Activated CD4-positive, alpha-beta T cell treated with anti-CD3 and anti-CD28 coated beads, Interleukin-2, amount 10 ng/mL, durations not matched to agents 7 days and 5 days (primary cell): ENCODE results near the gene PARN. TPM values are rescaled to one million over a fixed set of nuclear protein-coding genes. Genes with fewer than 3 reads are reported as not detected.
A peak's percentile ranks its signal among the peaks of the same experiment; 100 is the strongest.

ENCODE experiments used
- CTCF ChIA-PET: fragments of 350-600 bp; sonication (Branson Sonifier 250); formaldehyde crosslinking; loops from one replicate; lab custom pipeline; 2021; ENCODE audit warnings: antibody characterized with exemption; lab: Charles Lee
- POLR2A ChIA-PET: fragments of 350-600 bp; sonication (Branson Sonifier 250); formaldehyde crosslinking; loops from one replicate; lab custom pipeline; 2021; ENCODE audit warnings: antibody characterized with exemption; lab: Charles Lee
- DNase-seq: peaks from one replicate; pipeline ENCODE4 v3.0.0-alpha.2; 2020
- H3K27ac Mint-ChIP-seq: one replicate; pipeline ENCODE4 v1.8.0; 2021; ENCODE audit warnings: mild to moderate bottlenecking, moderate library complexity, mixed read lengths
- H3K27me3 Mint-ChIP-seq: one replicate; pipeline ENCODE4 v1.8.0; 2021; ENCODE audit warnings: mixed read lengths
- H3K36me3 Mint-ChIP-seq: one replicate; pipeline ENCODE4 v1.8.0; 2021; ENCODE audit warnings: low read depth, mixed read lengths
- H3K4me1 Mint-ChIP-seq: one replicate; pipeline ENCODE4 v1.8.0; 2021; ENCODE audit warnings: mixed read lengths
- H3K4me3 Mint-ChIP-seq: one replicate; pipeline ENCODE4 v1.8.0; 2021; ENCODE audit warnings: mild to moderate bottlenecking, moderate library complexity, mixed read lengths
- H3K9me3 Mint-ChIP-seq: one replicate; pipeline ENCODE4 v1.8.0; 2021; ENCODE audit warnings: mixed read lengths
- total RNA-seq, 2 experiments: library from RNA; stranded (reverse); gene quantifications; one replicate each; pipeline ENCODE4 v1.2.3, GENCODE V29; 2021

Gene PARN, protein sequence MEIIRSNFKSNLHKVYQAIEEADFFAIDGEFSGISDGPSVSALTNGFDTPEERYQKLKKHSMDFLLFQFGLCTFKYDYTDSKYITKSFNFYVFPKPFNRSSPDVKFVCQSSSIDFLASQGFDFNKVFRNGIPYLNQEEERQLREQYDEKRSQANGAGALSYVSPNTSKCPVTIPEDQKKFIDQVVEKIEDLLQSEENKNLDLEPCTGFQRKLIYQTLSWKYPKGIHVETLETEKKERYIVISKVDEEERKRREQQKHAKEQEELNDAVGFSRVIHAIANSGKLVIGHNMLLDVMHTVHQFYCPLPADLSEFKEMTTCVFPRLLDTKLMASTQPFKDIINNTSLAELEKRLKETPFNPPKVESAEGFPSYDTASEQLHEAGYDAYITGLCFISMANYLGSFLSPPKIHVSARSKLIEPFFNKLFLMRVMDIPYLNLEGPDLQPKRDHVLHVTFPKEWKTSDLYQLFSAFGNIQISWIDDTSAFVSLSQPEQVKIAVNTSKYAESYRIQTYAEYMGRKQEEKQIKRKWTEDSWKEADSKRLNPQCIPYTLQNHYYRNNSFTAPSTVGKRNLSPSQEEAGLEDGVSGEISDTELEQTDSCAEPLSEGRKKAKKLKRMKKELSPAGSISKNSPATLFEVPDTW
- 10 to 100 TPM; 41.1 to 51.8 TPM for total RNA-seq

DNA sequence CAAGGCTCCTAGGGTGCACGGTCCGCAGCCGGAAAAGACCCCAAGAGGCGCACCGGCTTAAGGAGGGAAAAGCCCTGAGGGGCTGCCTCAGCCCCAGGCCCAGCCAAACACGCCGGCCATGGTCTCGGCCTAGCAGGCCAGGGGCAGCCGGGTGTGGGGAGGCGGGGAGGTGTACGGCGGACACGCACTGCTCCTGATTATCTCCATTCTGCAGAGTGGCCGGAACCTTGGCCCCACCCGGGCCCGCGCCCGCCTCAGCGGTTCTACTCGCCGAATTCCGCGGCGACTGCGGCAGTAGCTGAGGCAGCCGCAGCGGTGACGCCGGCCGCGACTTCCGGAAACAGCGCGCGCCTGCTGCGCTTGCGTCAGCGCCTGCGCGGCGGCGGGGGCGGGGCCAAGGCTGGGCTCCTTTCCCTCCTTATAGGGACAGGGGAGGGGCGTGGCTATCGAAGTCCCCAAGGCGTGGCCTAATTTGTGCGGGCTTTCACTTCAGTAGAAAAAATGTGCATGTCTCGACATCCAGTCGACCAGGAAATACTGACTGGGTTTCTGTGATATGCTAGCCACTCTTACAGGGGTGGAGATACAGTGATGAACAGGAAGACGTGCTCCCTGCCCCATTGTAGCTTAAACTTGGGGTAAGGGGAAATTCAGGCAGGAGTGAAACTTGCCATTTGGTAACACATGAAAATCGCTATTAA is at the start of gene PARN:
Gene PARN (minus strand): TSS at position 342 of the 701 bp plus-strand sequence. CDS start 135 bp downstream, at position 207.
- POLR2A ChIA-PET, result no interaction called here
- H3K36me3 Mint-ChIP-seq, result peaks cover 35% of the 10 kb centered on the region
- CTCF ChIA-PET, result interaction anchor here (1.0 kb wide), 1 partner anchor 13 kb away, joined by 6 read pairs; no protein-coding TSS in a partner anchor
- H3K27ac Mint-ChIP-seq, result peak within 1 kb of the TSS; percentile 96
- H3K4me3 Mint-ChIP-seq, result peak within 1 kb of the TSS; percentile 89
- H3K27me3 Mint-ChIP-seq, result no peaks in the 10 kb centered on the region
- peaks cover 57% of the 10 kb centered on the region for H3K4me1 Mint-ChIP-seq
- DNase-seq, result peak; percentile 98
- peaks cover 2% of the 10 kb centered on the region for H3K9me3 Mint-ChIP-seq

- H3K27me3 Mint-ChIP-seq, result peaks cover 3% of the 10 kb centered on the region
These were observed 48.9 kb upstream of the PARN start for GRCh38 chr16:14678748-14679497.

DNA sequence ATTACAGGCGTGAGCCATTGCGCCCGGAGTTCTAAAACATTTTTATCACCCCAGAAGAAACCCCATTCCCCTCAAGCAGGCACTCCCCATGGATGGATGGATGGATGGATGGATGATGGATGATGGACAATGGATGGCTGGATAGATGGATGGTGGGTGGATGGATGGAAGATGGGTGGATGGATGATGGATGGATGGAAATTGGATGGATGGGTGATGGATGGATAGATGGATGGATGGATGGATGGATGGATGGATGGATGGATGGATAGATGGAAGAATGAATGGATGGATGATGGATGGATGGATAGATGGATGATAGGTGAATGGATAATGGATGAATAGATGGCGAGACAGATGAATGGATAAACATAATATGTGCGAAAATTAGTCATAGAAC is 47.6 kb upstream of the PARN start:
- ChIA-PET CTCF (no interaction called here), POLR2A (no interaction called here)
- Mint-ChIP-seq H3K4me3 (no peak overlapping the region), H3K27ac (no peak overlapping the region), H3K27me3 (peaks cover 3% of the 10 kb centered on the region), H3K36me3 (peaks cover 1% of the 10 kb centered on the region), H3K9me3 (peaks cover 6% of the 10 kb centered on the region), H3K4me1 (peaks cover 5% of the 10 kb centered on the region)
- no peak for DNase-seq

More at GRCh38 chr16:14678748-14679497, 48.9 kb upstream of the PARN start:
- no peak for DNase-seq
- CTCF ChIA-PET, result no interaction called here
- peaks cover 5% of the 10 kb centered on the region for H3K9me3 Mint-ChIP-seq
- no peaks in the 10 kb centered on the region for H3K4me1 Mint-ChIP-seq
- POLR2A ChIA-PET, result no interaction called here
- H3K4me3 Mint-ChIP-seq, result no peak overlapping the region
- H3K27ac Mint-ChIP-seq, result no peak overlapping the region
- no peaks in the 10 kb centered on the region for H3K36me3 Mint-ChIP-seq

DNA sequence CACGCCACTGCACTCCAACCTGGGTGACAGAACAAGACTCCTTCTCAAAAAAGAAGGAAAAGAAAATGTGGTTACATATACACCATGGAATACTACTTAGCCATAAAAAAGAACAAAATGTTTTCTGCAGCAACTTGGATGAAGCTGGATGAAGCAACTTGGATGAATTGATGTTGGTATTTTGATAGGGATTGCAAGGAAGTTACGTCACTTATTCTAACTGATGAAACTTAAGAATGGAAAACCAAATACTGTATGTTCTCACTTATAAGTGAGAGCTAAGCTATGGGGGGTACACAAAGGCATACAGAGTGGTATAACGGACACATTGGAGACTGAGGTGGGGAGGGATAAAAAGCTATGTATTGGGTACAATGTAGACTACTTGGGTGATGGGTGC is 46.6 kb upstream of the PARN start:
- H3K4me3 Mint-ChIP-seq, result no peak overlapping the region
- H3K27me3 Mint-ChIP-seq, result peaks cover 3% of the 10 kb centered on the region
- DNase-seq, result no peak
- no peak overlapping the region for H3K27ac Mint-ChIP-seq
- ChIA-PET CTCF (interaction anchor here (0.6 kb wide), 1 partner anchor 85 kb away, joined by 3 read pairs; no protein-coding TSS in a partner anchor), POLR2A (no interaction called here)
- peaks cover 6% of the 10 kb centered on the region for H3K9me3 Mint-ChIP-seq
- peaks cover 13% of the 10 kb centered on the region for H3K4me1 Mint-ChIP-seq
- H3K36me3 Mint-ChIP-seq, result peaks cover 4% of the 10 kb centered on the region

GRCh38 chr16:14672403-14672971 is 42.4 kb upstream of the PARN start:
- POLR2A ChIA-PET, result no interaction called here
- H3K4me1 Mint-ChIP-seq, result peaks cover 13% of the 10 kb centered on the region
- H3K27me3 Mint-ChIP-seq, result peaks cover 3% of the 10 kb centered on the region
- peaks cover 6% of the 10 kb centered on the region for H3K9me3 Mint-ChIP-seq
- peak overlapping the region; percentile 0 for H3K27ac Mint-ChIP-seq
- DNase-seq, result peak; percentile 16
- CTCF ChIA-PET, result no interaction called here
- H3K4me3 Mint-ChIP-seq, result no peak overlapping the region
- H3K36me3 Mint-ChIP-seq, result peaks cover 21% of the 10 kb centered on the region

DNA sequence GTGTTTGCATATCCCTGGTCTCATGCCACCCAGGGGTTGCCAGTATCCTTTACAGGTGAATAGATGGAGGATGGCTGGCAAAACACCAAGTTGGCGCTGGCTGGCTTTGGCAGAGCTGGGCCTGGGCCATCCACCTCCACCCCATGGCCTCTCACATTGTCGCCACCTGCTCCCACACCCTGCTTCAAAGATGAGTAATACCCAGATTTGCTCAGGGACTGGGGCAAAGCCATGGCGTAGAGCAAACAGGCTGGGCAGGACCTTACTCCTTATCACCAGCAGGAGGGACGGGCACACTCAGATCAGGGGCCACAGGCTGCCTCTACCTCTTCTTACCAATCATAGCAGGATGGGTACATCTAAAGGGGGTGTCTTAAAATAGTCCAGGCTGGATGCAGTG is 39.7 kb upstream of the PARN start:
- Mint-ChIP-seq H3K36me3 (peaks cover 44% of the 10 kb centered on the region), H3K9me3 (peaks cover 3% of the 10 kb centered on the region), H3K27ac (no peak overlapping the region), H3K4me3 (no peak overlapping the region), H3K27me3 (no peaks in the 10 kb centered on the region), H3K4me1 (peaks cover 13% of the 10 kb centered on the region)
- no peak for DNase-seq
- CTCF ChIA-PET, result no interaction called here
- POLR2A ChIA-PET, result no interaction called here

- Mint-ChIP-seq H3K9me3 (no peaks in the 10 kb centered on the region), H3K36me3 (peaks cover 53% of the 10 kb centered on the region), H3K4me3 (no peak overlapping the region), H3K4me1 (peaks cover 12% of the 10 kb centered on the region), H3K27me3 (no peaks in the 10 kb centered on the region), H3K27ac (no peak overlapping the region)
- CTCF ChIA-PET, result interaction anchor here (0.6 kb wide), 1 partner anchor 346 kb away, joined by 3 read pairs; no protein-coding TSS in a partner anchor
- POLR2A ChIA-PET, result no interaction called here
- DNase-seq, result no peak
These were observed 38.6 kb upstream of the PARN start for GRCh38 chr16:14668556-14669223.

DNA sequence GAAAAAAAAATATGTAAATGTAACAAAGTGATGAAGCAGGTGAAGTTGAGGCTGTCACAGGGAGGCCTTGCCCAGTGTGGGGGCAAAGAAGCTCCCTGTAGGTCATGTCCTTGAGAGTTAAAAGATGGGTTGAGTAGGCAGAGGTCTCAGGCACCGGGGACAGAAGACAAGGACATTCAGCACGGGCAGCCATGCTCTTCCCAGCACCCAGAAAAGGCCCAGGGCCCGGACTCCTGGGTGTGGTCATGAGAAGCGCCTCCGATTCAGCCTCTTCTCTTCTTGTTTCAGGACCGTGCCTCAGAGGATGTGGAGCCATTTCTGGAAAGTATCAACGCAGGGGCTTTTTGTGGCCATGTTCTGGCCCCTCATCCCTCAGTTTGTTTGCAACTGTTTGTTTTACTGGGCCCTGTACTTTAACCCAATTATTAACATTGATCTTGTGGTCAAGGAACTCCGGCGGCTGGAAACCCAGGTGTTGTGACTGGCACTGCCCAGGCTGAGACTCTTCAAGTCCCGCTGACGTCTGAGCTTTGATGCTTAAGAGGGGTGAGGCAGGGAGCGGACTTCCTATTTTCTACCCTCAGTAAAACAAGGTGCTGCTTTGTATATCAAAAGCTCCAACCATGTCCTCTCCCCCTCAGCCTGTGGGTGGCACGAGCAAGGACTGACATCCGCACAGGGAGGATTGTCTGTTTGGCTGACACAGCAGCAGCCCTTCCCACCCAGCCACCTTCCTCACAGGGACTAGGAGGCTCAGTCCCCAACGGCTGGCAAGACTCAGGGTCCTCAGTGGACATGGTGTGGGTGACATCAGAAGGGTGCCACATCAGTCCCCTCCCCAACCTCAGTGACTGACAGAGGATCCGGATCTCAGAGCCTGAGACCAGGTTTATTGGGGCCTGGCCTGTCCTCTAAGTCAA is 37.5 kb upstream of the PARN start:
- POLR2A ChIA-PET, result no interaction called here

DNA sequence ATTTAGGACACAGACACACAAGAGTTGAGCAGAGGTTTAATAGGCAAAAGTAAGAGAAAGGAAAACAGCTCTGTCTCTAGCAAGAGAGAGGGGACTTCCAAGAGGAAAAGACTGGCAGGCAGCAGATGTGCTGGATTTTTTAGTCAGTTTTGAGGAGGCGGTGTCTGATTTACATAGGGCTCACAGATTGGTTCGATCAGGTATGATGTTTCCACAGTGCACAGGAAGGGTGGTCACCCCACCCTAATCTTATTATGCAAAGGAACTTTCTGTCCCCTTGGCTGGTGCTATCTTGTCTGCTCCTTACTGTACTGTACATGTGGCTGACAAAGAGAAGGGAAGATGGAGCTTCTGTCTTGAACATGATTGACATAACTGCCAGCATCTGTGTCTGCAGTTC is 28.0 kb upstream of the PARN start:
- Mint-ChIP-seq H3K9me3 (no peaks in the 10 kb centered on the region), H3K27me3 (no peaks in the 10 kb centered on the region), H3K27ac (peak overlapping the region; percentile 38), H3K4me1 (peaks cover 5% of the 10 kb centered on the region), H3K4me3 (no peak overlapping the region), H3K36me3 (peaks cover 39% of the 10 kb centered on the region)
- no peak for DNase-seq
- POLR2A ChIA-PET, result interaction anchor here (0.5 kb wide), 1 partner anchor 10 kb away, joined by 5 read pairs; no protein-coding TSS in a partner anchor
- CTCF ChIA-PET, result no interaction called here

More for the DNA sequence above, 37.5 kb upstream of the PARN start:
- Mint-ChIP-seq H3K27ac (no peak overlapping the region), H3K4me3 (no peak overlapping the region), H3K4me1 (peaks cover 8% of the 10 kb centered on the region), H3K9me3 (no peaks in the 10 kb centered on the region), H3K27me3 (no peaks in the 10 kb centered on the region), H3K36me3 (peaks cover 55% of the 10 kb centered on the region)
- CTCF ChIA-PET, result interaction anchor here (1.1 kb wide), 1 partner anchor 16 kb away, joined by 4 read pairs; no protein-coding TSS in a partner anchor
- DNase-seq, result no peak

DNA sequence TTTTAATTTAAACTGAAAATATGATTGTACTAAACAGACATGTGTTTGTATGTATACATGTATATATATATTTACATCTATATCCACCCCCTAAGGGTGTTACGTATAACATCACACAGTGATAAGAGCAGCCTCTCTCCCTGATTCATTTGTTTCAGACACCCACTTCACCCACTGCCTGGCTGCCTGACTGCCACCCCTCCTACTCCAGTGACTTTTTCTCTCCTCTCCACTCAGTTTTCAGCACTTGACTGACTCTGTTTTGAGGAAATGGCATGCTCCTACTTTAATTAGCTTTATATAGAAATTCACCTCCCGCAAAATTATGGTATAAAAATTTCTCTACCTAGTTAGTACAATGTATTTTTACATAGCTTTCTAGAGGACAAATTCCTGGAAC is 22.7 kb upstream of the PARN start:
- H3K27me3 Mint-ChIP-seq, result no peaks in the 10 kb centered on the region
- H3K4me3 Mint-ChIP-seq, result no peak overlapping the region
- no peak for DNase-seq
- H3K4me1 Mint-ChIP-seq, result no peaks in the 10 kb centered on the region
- H3K36me3 Mint-ChIP-seq, result peaks cover 49% of the 10 kb centered on the region
- no peaks in the 10 kb centered on the region for H3K9me3 Mint-ChIP-seq
- ChIA-PET POLR2A (no interaction called here), CTCF (no interaction called here)
- H3K27ac Mint-ChIP-seq, result no peak overlapping the region

DNA sequence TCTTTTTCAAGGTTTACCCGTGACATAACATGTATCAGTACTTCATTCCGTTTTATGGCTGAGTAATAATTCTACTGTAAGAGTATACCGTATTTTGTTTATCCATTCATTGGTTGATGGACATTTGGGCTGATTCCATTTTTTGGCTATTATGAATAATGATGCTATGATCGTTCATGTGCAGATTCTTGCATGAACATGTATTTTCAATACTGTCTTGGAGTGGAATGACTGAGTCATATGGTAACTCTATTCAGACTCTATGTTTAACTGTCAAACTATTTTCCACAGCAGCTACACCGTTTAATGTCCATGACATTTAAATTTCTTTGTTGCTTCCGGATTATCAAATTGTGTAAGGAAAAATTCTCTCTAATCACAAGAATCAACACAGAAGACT is 20.6 kb upstream of the PARN start:
- CTCF ChIA-PET, result no interaction called here
- no peaks in the 10 kb centered on the region for H3K27me3 Mint-ChIP-seq
- H3K27ac Mint-ChIP-seq, result no peak overlapping the region

More for the DNA sequence above, 20.6 kb upstream of the PARN start:
- Mint-ChIP-seq H3K9me3 (no peaks in the 10 kb centered on the region), H3K36me3 (peaks cover 45% of the 10 kb centered on the region), H3K4me3 (no peak overlapping the region), H3K4me1 (no peaks in the 10 kb centered on the region)
- POLR2A ChIA-PET, result no interaction called here
- DNase-seq, result no peak
